ENCODE measurements around the gene NEK8. TPM values are rescaled to one million over a fixed set of nuclear protein-coding genes. Genes with fewer than 3 reads are reported as not detected.
A peak's percentile ranks its signal among the peaks of the same experiment; 100 is the strongest.

The NEK8 gene
- total and polyA plus RNA-seq, 9 of the 15 experiments (the other 6 are each of a cell fraction or from before 2014, with no cell fraction given), result 0.98 to 16.6 (median 4.6) TPM

DNA sequence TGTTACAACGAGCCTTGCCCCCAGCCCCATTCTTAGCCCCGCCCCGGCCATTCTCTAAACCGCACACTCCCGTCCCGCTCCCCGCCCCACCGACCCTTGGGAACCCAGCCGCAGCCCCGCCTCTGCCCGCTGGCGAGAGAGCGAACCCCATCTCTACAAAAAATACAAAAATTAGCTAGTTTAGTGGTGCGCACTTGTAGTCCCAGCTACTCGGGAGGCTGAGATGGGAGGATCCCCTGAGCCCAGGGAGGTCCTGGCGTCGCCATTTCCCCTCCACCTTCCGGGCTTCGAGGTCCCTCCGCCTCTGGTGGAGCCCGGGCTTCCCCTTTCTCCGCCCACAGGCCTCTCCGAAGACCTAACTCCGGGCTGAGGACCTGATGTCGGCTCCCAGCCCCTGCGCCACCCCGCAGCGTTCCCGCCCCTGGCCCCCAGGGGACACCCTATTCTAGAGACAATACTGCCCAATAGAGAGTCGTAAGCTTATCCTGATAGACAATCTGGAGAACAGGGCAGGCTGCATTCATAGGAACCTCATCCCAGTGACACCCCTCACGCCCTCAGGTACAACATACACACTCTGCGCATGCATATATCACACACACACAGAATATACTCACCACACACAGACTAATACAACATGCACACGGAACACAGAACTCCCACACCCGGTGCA is 16.4 kb upstream of the NEK8 start (continued):
- no peak for TF ChIP-seq HNRNPL (IDR thresholded peaks at IDR 0.05; ENCODE audit: low read depth, low read length)
- TF ChIP-seq ZNF785 (CRISPR knock-in tag; IDR thresholded peaks at IDR 0.05), result no peak
- TF ChIP-seq ZNF699 (CRISPR knock-in tag; IDR thresholded peaks at IDR 0.05; ENCODE audit: insufficient replicate concordance), result no peak
- TF ChIP-seq KLF13 (tag; IDR thresholded peaks at IDR 0.05; ENCODE audit: borderline replicate concordance, low read depth), result 0 out of 2 replicates have a peak, but pooled peaks have one; percentile 24
- peak; percentile 94 for TF ChIP-seq SPI1 (IDR thresholded peaks at IDR 0.05; ENCODE audit: borderline replicate concordance, low read depth, low read length)
- TF ChIP-seq, protein P1, sequence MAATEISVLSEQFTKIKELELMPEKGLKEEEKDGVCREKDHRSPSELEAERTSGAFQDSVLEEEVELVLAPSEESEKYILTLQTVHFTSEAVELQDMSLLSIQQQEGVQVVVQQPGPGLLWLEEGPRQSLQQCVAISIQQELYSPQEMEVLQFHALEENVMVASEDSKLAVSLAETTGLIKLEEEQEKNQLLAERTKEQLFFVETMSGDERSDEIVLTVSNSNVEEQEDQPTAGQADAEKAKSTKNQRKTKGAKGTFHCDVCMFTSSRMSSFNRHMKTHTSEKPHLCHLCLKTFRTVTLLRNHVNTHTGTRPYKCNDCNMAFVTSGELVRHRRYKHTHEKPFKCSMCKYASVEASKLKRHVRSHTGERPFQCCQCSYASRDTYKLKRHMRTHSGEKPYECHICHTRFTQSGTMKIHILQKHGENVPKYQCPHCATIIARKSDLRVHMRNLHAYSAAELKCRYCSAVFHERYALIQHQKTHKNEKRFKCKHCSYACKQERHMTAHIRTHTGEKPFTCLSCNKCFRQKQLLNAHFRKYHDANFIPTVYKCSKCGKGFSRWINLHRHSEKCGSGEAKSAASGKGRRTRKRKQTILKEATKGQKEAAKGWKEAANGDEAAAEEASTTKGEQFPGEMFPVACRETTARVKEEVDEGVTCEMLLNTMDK (IDR thresholded peaks at IDR 0.05; ENCODE audit: borderline replicate concordance, insufficient read depth, low read depth, low read length, poor library complexity, severe bottlenecking), result peak; percentile 87
- no peak for TF ChIP-seq HLTF (IDR thresholded peaks at IDR 0.05)
- TF ChIP-seq, protein P2, sequence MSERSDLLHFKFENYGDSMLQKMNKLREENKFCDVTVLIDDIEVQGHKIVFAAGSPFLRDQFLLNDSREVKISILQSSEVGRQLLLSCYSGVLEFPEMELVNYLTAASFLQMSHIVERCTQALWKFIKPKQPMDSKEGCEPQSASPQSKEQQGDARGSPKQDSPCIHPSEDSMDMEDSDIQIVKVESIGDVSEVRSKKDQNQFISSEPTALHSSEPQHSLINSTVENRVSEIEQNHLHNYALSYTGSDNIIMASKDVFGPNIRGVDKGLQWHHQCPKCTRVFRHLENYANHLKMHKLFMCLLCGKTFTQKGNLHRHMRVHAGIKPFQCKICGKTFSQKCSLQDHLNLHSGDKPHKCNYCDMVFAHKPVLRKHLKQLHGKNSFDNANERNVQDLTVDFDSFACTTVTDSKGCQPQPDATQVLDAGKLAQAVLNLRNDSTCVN (CRISPR knock-in tag; IDR thresholded peaks at IDR 0.05), result peak; percentile 66; the same call in 1 of the 2 replicates
- TF ChIP-seq, protein P3, sequence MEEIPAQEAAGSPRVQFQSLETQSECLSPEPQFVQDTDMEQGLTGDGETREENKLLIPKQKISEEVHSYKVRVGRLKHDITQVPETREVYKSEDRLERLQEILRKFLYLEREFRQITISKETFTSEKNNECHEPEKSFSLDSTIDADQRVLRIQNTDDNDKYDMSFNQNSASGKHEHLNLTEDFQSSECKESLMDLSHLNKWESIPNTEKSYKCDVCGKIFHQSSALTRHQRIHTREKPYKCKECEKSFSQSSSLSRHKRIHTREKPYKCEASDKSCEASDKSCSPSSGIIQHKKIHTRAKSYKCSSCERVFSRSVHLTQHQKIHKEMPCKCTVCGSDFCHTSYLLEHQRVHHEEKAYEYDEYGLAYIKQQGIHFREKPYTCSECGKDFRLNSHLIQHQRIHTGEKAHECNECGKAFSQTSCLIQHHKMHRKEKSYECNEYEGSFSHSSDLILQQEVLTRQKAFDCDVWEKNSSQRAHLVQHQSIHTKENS (CRISPR knock-in tag; IDR thresholded peaks at IDR 0.05), result no peak
- TF ChIP-seq RBM14 (IDR thresholded peaks at IDR 0.05; ENCODE audit: borderline replicate concordance, insufficient read depth, low read depth, low read length), result no peak
- 0 out of 4 replicates have a peak, but pooled peaks of 1 of the 2 experiments have one; percentile 41 for TF ChIP-seq TBL1XR1 (IDR thresholded peaks at IDR 0.05; ENCODE audit: low read length in 2 of 2)
- peak; percentile 41 for TF ChIP-seq EGR1 (conservative IDR thresholded peaks at IDR 0.05)
- TF ChIP-seq CREM (IDR thresholded peaks at IDR 0.05; ENCODE audit: low read depth), result peak; percentile 4; the same call in 1 of the 2 replicates
- TF ChIP-seq NR3C1 (CRISPR knock-in tag; IDR thresholded peaks at IDR 0.05), result no peak
- no peak; a peak in 1 of 4 replicates for TF ChIP-seq KDM1A (IDR thresholded peaks at IDR 0.05)
- TF ChIP-seq ZNF3 (CRISPR knock-in tag; IDR thresholded peaks at IDR 0.05), result no peak
- peak; percentile 0 for TF ChIP-seq HNRNPLL (IDR thresholded peaks at IDR 0.05; ENCODE audit: low read depth, low read length, poor library complexity, severe bottlenecking)
- 0 out of 2 replicates have a peak, but pooled peaks have one; percentile 37 for TF ChIP-seq JUN (IDR thresholded peaks at IDR 0.05; ENCODE audit: borderline replicate concordance, low read depth, low read length)
- no peak for TF ChIP-seq JUN (CRISPR knock-in tag; IDR thresholded peaks at IDR 0.05; ENCODE audit: borderline replicate concordance)
- TF ChIP-seq CBFA2T3 (IDR thresholded peaks at IDR 0.05), result peak; percentile 13; the same call in 1 of the 2 replicates
- TF ChIP-seq FOXJ2 (tag; IDR thresholded peaks at IDR 0.05), result no peak
- no peak for TF ChIP-seq ZC3H8 (IDR thresholded peaks at IDR 0.05)
- no peak for TF ChIP-seq ARHGAP35 (IDR thresholded peaks at IDR 0.05; ENCODE audit: partially characterized antibody)

Data from K562 (cell line).